Measurements from ENCODE around the gene SLC8A1.

The SLC8A1 gene

GRCh38 chr2:40248294-40248693 is 203.6 kb downstream of the SLC8A1 start:
- no peaks in the 10 kb centered on the region for H3K27me3 ChIP-seq
- no peak for TF ChIP-seq CTCF (IDR thresholded peaks at IDR 0.05)

GRCh38 chr2:40244675-40245074 is 207.2 kb downstream of the SLC8A1 start:
- no peaks in the 10 kb centered on the region for H3K9me3 ChIP-seq
- no peak overlapping the region for H3K4me3 ChIP-seq (ENCODE audit: low read depth in 1 of 2, low read length in 1 of 2)
- TF ChIP-seq CTCF (IDR thresholded peaks at IDR 0.05), result no peak
- H3K36me3 ChIP-seq, result no peaks in the 10 kb centered on the region
- no peaks in the 10 kb centered on the region for H3K4me1 ChIP-seq (ENCODE audit: control insufficient read depth in 1 of 2, insufficient read depth in 1 of 2, low read depth in 1 of 2, low read length in 1 of 2)
- H3K27me3 ChIP-seq, result no peaks in the 10 kb centered on the region
- H3K27ac ChIP-seq, result no peak overlapping the region

More at GRCh38 chr2:40248294-40248693, 203.6 kb downstream of the SLC8A1 start:
- no peak overlapping the region for H3K4me3 ChIP-seq (ENCODE audit: low read depth in 1 of 2, low read length in 1 of 2)
- H3K9me3 ChIP-seq, result no peaks in the 10 kb centered on the region
- no peaks in the 10 kb centered on the region for H3K36me3 ChIP-seq
- H3K4me1 ChIP-seq (ENCODE audit: control insufficient read depth in 1 of 2, insufficient read depth in 1 of 2, low read depth in 1 of 2, low read length in 1 of 2), result no peaks in the 10 kb centered on the region
- no peak overlapping the region for H3K27ac ChIP-seq

- no peaks in the 10 kb centered on the region for H3K27me3 ChIP-seq
- H3K4me3 ChIP-seq (ENCODE audit: low read depth in 1 of 2, low read length in 1 of 2), result no peak overlapping the region
- no peaks in the 10 kb centered on the region for H3K4me1 ChIP-seq (ENCODE audit: control insufficient read depth in 1 of 2, insufficient read depth in 1 of 2, low read depth in 1 of 2, low read length in 1 of 2)
- no peak for TF ChIP-seq CTCF (IDR thresholded peaks at IDR 0.05)
- no peak overlapping the region for H3K27ac ChIP-seq
- H3K36me3 ChIP-seq, result no peaks in the 10 kb centered on the region
- no peaks in the 10 kb centered on the region for H3K9me3 ChIP-seq
Measured at GRCh38 chr2:40244251-40244650, 207.6 kb downstream of the SLC8A1 start.

- H3K27ac ChIP-seq, result no peak overlapping the region
- no peaks in the 10 kb centered on the region for H3K9me3 ChIP-seq
- no peaks in the 10 kb centered on the region for H3K27me3 ChIP-seq
- TF ChIP-seq CTCF (IDR thresholded peaks at IDR 0.05), result no peak
- no peaks in the 10 kb centered on the region for H3K36me3 ChIP-seq
- H3K4me1 ChIP-seq (ENCODE audit: control insufficient read depth in 1 of 2, insufficient read depth in 1 of 2, low read depth in 1 of 2, low read length in 1 of 2), result no peaks in the 10 kb centered on the region
- H3K4me3 ChIP-seq (ENCODE audit: low read depth in 1 of 2, low read length in 1 of 2), result no peak overlapping the region
Measured at GRCh38 chr2:40243581-40244187, 208.2 kb downstream of the SLC8A1 start.

- no peaks in the 10 kb centered on the region for H3K4me1 ChIP-seq (ENCODE audit: control insufficient read depth in 1 of 2, insufficient read depth in 1 of 2, low read depth in 1 of 2, low read length in 1 of 2)
- no peak overlapping the region for H3K27ac ChIP-seq
- TF ChIP-seq CTCF (IDR thresholded peaks at IDR 0.05), result no peak
- no peaks in the 10 kb centered on the region for H3K9me3 ChIP-seq
- no peaks in the 10 kb centered on the region for H3K36me3 ChIP-seq
- no peak overlapping the region for H3K4me3 ChIP-seq (ENCODE audit: low read depth in 1 of 2, low read length in 1 of 2)
- no peaks in the 10 kb centered on the region for H3K27me3 ChIP-seq
Measured at GRCh38 chr2:40242315-40242714, 209.6 kb downstream of the SLC8A1 start.
